H1 (cell line): ENCODE measurements around the gene MLC1. TPM values are rescaled to one million over a fixed set of nuclear protein-coding genes. Genes with fewer than 3 reads are reported as not detected.

Experiments used
- POU5F1 ChIP-seq: IDR thresholded peaks from 2 replicates; pipeline ENCODE4 v1.6.1; 2011; ENCODE audit warnings: low read depth, mild to moderate bottlenecking, low read length, moderate library complexity
- TAF1 ChIP-seq: IDR thresholded peaks from 2 replicates; pipeline ENCODE4 v1.6.1; 2011; ENCODE audit warnings: mild to moderate bottlenecking, low read depth, low read length
- polyA plus RNA-seq, 7 experiments: library from polyadenylated mRNA; depleted of rRNA in 3 of 7; stranded (reverse) in 5 of 7; unstranded in 2 of 7; fragments of >200 nt in 5 of 7; fragments of 200-250 nt in 2 of 7; gene quantifications; 1 replicate in 5 of 7; 2 replicates in 1 of 7; 4 replicates in 1 of 7; pipeline versions ENCODE4 v1.2.1 to v1.2.3, GENCODE V29; 2011 to 2013; ENCODE audit warnings: missing spikeins in 2 of 7, mixed read lengths in 2 of 7
- total RNA-seq: library from RNA; stranded (reverse); fragmentation: NEBNext Ultra II Directional; extraction: Animal tissue kit (Norgen Biotek cat#: 25700); gene quantifications from 2 replicates; pipeline ENCODE4 v1.2.1, GENCODE V29; 2021

The MLC1 gene
- total and polyA plus RNA-seq, 2 of the 8 experiments (the other 6 are each of a cell fraction or from before 2014, with no cell fraction given), result 0.20 TPM; not detected in 1

DNA sequence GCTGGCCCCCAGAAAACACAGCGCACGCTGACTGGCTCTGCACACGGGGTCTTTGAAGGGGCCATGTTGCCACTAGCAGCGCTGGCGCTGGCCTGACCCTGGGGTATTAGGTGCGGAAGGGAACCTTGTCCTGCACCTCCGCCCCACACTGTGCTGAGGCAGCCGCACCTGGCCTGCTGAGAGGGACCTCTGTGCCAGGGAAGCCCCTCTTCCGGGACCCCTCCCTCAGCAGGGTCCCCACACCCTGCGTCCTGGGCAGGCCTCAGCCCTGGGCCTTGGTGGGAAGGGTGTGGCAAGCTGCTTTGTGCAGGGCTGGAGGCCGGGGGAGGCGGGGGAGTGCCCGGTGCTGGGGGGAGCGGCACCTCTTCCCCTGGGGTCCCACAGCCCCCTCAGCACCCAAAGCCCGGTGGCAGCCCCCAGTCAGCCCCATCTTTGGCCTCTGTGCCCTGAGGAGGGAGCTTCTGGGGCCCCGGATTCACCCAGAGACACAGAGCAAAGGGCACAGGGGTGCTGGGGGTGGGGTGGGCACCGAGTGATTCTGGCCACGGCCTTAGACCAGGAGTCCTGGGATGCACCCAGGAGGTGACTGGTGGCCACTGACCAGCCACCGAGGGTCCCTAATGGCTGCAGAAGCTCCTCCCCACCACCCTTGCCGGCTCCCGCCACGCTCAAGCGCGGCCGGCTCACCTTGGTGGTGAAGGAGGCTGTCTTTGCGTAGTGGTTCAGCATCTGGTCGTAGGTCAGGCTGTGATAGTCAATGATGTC, 38.6 kb downstream of the MLC1 start (continued):
- no peak for TF ChIP-seq TAF1
- TF ChIP-seq POU5F1, result no peak
